H4 (cell line): ENCODE results near the gene NSG2. TPM values are rescaled to one million over a fixed set of nuclear protein-coding genes. Genes with fewer than 3 reads are reported as not detected.

Experiments
- DNase-seq: peaks from one replicate; pipeline ENCODE4 v3.0.0-alpha.2; 2015; ENCODE audit warnings: low spot score
- total RNA-seq: library from RNA; depleted of rRNA; stranded (reverse); fragments of >200 nt; shearing (Covaris generic); gene quantifications from 2 replicates; pipeline ENCODE4 v1.2.3, GENCODE V29; 2014

Gene NSG2
- total RNA-seq, 1 experiment from 2014 or later, result not detected

DNA sequence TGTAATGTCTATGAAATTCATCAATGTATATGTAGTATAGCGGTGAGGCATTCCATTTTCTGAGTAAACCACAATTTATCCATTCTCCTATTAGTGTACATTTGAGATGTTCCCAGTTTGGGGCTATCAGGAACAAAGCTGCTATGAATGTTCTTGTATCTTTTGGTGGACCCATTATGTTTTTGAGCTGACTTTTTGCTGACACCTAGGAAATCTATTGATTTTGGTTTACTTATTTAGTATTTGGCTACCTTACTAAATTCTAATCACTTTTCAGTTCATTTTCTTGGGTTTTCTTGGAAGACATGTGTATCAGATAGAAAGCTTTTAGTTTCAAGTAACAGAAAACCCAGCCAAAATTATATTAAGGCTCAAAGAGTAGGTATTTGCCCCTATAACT lies 13.7 kb downstream of the NSG2 start:
- no peak for DNase-seq

- no peak for DNase-seq
Measured at GRCh38 chr5:174063082-174063756, 17.7 kb downstream of the NSG2 start.

- no peak for DNase-seq
Measured at GRCh38 chr5:174064171-174064570, 18.7 kb downstream of the NSG2 start.

- no peak for DNase-seq
Measured at GRCh38 chr5:174065528-174066197, 20.2 kb downstream of the NSG2 start.

- DNase-seq, result no peak
Measured at GRCh38 chr5:174067499-174067898, 22.0 kb downstream of the NSG2 start.

DNA sequence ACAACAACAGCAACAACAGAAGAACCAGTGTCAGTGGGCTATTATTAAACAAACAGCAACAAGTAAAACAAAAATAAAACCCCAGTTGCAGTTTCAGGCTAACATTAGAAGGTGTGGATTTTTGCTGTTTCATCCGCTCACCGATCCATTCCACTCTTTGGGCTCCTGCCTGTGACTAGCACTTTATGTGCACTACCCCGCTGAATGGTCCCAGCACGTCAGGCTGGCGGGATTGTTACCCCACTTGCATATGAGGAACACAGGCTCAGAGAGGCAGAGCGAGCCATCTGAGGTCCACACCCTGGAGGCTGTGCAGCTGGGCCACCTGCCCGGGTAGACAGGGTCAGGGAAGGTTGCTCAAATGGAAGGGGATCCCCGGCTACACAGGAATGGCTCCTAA lies 26.0 kb downstream of the NSG2 start:
- DNase-seq, result no peak

DNA sequence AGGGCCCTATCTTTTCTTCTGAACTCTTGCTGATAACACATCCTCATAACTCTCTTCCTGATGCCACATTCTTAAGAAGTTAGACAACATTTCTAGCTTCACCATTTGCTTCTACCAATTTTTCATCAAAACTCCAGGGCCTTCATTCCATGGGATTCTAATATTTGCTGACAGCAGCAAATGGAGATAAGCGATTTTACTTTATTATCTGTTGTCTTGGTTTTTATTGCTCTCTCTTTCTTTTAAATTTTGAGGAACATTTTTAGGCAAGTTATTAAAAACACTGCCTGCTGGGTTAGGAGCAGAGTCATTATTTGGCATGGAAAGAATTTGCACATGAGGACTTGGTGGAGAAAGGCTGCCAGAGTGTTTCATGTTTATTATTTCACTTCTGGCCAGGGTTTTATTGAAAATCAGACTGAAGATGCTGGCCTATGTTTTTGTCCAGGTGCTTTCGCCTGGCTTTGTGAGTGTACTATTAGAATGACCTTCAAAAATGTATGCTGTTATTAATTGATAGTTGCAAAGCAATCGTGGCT lies 27.7 kb downstream of the NSG2 start:
- no peak for DNase-seq

DNA sequence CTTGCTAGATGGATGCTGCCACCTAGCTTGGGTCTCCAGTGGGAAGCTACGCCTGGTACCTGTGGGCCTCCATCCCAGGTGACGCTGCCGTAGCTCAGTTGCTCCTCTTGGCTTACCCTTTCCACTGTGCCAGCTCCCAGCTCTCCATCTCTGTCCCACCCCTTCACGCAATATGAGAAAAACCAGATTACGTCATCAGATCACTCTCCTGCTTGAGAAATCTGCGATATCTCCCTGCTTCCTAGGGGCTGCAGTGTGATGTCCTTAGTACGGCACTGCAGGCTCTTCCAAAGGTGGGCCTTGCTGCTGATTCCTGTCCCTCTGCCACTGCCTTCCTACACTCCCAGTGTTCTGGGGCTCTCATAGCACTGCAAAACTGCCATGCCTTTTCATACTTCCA lies 28.9 kb downstream of the NSG2 start:
- DNase-seq, result no peak

DNA sequence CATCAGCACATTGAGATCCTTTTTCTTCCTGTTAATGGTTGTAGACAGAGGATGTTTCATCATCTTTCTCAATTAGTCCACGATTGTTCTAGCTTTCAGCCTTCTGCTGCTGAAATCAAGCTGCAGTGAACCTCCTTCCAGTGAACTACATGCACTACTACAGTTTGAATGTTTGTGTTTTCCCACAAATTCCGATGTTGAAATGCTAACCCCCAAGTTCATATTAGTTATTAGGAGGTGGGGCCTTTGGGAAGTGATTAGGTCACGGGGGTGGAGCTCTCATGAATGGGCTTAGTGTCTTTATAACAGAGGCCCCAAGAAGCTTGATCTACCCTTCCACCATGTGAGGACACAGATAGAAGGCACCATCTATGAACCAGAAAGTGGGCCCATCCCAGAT lies 32.9 kb downstream of the NSG2 start:
- no peak for DNase-seq

- peak; percentile 36 for DNase-seq
Measured at GRCh38 chr5:174082286-174082685, 36.8 kb downstream of the NSG2 start.

- DNase-seq, result no peak
Measured at GRCh38 chr5:174083056-174083827, 37.7 kb downstream of the NSG2 start.

DNA sequence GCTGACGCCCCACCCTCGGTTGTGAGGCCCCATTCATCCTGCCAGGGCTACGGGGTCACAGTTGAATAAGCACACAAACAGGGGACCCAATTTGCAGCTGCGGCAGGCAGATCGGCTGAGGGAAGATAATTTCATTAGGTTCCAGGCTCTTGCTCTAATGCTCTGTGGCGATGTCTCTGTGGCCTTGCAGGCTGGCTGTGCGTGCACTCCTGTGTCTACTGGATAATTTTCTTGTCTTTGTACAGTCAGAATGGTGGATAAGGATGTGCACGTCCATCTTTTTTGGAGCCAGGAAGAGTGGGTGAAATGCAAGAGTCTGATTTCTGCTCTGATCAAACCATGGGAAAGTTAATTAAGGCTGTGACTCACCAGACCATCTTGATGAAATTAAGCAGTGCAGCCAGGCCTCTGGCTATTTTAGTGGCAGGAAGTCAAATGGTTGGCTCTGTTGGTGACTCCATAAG lies 39.2 kb downstream of the NSG2 start:
- no peak for DNase-seq

DNA sequence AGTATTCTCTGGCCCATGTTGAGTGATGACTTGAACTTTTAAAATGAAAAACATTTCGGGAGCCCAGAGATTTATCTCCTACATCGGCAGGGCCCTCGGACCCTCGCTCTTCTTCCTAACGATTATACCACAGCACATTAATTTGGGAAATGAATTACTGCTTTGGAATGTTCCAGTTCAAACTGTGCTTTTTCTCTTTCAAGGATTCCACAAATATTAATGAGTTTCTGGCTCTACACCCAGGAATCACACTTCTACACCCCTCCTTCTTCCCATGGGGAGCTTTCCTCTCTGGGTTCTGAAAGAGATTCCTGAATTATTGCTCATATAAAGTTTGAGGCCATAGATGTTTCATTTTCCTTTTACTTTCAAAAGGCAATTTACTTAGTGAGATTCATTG lies 41.2 kb downstream of the NSG2 start:
- no peak for DNase-seq

GRCh38 chr5:174087783-174088182 lies 42.3 kb downstream of the NSG2 start:
- DNase-seq, result no peak

DNA sequence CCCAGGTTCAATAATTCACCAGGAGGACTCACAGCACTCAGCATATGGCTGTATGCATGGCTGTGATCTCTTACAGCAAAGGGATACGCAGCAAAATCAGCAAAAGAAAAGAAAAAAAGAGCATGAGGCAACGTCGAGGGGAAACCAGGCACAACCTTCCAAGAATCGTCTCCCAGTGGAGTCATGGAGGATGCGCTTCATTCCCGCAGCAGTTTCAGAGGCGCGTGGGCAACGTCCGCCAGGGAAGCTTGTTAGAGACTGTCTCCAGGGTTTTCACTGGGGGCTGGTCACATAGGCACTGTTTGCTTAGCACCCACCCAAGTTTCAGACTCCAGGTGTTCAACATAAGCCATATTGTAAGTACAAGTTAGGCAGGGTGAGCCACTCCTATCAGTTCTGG lies 44.6 kb downstream of the NSG2 start:
- DNase-seq, result no peak

DNA sequence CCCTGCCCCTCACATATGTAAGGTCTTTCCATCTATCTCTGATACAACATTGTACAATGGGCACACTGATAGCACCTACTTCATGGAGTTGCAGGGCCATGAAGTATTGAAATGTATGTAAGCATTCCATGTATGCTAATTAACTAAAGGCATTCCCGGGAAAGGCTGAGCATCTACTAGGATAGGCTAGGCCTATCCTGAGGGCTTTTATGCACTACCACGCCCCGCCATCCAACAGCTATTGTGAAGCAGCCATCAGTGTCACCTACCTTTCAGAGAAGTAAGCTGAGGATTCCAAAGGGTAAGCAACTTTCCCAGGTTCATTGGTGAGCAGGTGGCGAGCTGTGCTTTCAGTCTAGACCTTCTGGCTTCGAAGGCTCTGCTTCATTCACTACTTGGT lies 47.6 kb downstream of the NSG2 start:
- no peak for DNase-seq

GRCh38 chr5:174094857-174095606 lies 49.5 kb downstream of the NSG2 start:
- no peak for DNase-seq

DNA sequence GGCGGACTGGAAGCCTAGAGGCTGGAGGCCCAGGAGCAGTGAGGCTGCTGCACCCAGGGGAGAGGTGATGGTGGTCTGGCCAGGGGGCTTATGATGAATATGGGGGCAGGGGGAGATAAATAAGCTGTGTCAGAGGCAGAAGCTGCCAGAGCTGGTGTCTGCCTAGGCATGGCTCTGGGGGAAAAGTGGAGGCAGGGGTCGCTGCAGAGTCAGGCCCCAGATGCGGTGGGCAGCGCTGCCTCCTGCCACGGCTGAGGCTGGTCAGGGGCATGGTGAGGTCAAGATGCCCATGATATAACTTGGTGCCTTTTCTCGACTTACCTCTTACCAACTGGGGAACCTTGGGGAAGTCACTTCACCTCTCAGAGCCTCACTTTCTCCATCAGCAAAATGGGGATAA lies 51.1 kb downstream of the NSG2 start:
- DNase-seq, result no peak

DNA sequence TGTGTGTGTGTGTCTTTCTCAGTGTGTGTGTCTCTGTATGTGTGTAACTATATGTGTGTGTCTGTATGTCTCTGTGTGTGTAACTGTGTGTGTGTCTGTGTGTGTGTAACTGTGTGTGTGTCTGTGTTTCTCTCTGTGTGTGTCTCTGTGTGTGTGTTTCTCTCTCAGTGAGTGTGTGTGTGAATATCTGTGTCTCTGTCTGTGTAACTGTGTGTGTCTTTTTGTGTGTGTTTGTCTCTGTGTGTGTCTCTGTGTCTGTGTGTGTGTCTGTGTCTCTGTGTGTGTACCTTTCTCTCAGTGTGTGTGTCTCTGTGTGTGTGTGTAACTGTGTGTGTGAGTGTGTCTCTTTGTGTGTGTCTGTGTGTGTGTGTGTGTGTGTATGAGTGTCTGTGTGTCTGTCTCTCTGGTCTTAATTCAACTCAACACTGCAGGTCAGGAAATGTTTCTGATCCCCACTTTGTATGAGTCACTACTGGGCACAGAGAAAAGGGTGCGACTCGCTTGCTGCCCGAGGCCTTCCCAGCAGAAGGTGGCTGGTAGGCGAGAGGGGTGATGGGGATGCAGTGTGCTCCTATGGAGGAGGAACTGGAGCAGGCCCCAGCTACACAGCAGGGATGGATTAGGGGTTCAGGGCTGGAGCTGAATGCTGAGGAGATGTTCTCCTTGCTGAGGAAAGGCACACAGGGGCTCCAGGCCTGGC lies 52.1 kb downstream of the NSG2 start:
- peak; percentile 43 for DNase-seq

DNA sequence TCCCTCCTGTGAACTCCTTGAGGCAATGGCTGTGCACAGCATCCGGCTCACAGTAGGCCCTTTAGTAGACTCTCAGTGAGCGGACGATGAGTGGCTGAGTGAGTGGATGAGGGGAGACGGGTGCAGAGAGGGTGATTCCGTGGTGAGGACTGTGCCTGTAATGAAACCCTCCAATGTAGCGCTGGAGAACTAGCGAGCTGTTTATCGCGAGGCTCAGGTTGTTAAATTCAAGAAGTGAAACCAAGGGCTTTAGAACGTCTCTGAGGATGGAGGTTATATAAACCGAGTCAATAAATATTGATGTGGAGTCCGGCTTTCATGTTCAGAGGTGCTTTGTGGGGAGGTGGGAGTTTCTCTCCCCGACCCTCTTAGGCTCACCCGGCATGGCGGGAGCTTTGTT lies 53.2 kb downstream of the NSG2 start:
- DNase-seq, result no peak

DNA sequence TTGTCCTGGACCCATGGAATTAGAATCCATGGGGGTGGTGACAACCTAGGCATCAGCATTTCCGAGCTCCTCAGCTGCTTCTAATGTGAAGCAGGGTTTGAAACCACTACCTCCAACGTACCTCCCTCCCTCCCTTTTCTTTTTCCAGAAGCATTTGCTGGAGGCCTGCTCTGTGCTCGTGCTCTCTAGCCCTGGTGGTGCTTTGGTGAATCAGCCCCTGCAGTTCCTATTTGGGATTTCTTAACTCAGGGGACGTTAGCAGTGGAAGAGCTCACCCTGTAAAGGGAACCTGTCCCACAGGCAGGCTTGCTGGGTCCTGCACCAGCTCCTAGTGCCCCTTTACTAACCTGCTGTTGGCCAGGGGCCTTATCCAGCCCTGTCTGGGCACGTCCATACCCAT lies 55.0 kb downstream of the NSG2 start:
- DNase-seq, result no peak
